Prostate gland (tissue), 2 donors: ENCODE measurements around the gene TAF3. TPM values are rescaled to one million over a fixed set of nuclear protein-coding genes. Genes with fewer than 3 reads are reported as not detected.

Experiments
- DNase-seq: peaks from one replicate; pipeline ENCODE4 v3.0.0-alpha.2; 2019; ENCODE audit warnings: low spot score
- H3K27ac ChIP-seq, 2 donors: fragments of 200-600 bp; sonication (generic); 2 replicates each; pipeline ENCODE4 v1.5.1; 2017 to 2019
- H3K27me3 ChIP-seq: fragments of 200-600 bp; sonication (generic); replicated peaks from 2 replicates; pipeline ENCODE4 v1.5.1; 2019; ENCODE audit not compliant: insufficient read depth
- H3K36me3 ChIP-seq, 2 donors: fragments of 200-600 bp; sonication (generic); 1 replicate in 1 of 2; 2 replicates in 1 of 2; pipeline versions ENCODE4 v1.5.1 to v1.8.1; 2017 to 2019
- H3K4me1 ChIP-seq: fragments of 200-600 bp; sonication (generic); replicated peaks from 2 replicates; pipeline ENCODE4 v1.5.1; 2019
- H3K4me3 ChIP-seq, 2 donors: fragments of 200-600 bp; sonication (generic); 2 replicates each; pipeline ENCODE4 v1.5.1; 2017 to 2019
- H3K9me3 ChIP-seq: fragments of 200-600 bp; sonication (generic); 2 replicates; pipeline ENCODE4 v1.5.1; 2017
- CTCF ChIP-seq, 4 experiments: fragments of 200-600 bp in 2 of 4; fragments of 450-650 bp in 2 of 4; sonication (generic) in 2 of 4; IDR thresholded peaks; 1 replicate in 3 of 4; 2 replicates in 1 of 4; pipeline ENCODE4 v1.5.1; 2016 to 2019; ENCODE audit warnings: antibody characterized with exemption in 4 of 4, mild to moderate bottlenecking in 2 of 4, moderate library complexity in 2 of 4
- POLR2A ChIP-seq: fragments of 450-650 bp; IDR thresholded peaks from one replicate; pipeline ENCODE4 v1.6.1; 2016; ENCODE audit warnings: antibody characterized with exemption, mild to moderate bottlenecking
- POLR2AphosphoS5 ChIP-seq: sonication (generic); formaldehyde crosslinking; IDR thresholded peaks from one replicate; pipeline ENCODE4 v1.6.1; 2017; ENCODE audit warnings: antibody characterized with exemption
- WGBS: methylation state at CpG from one replicate; pipeline ENCODE4 v1.1.5; 2018; 5-methylcytosine and 5-hydroxymethylcytosine counted together
- intact Hi-C: fragments of 100-400 bp; cut with DNase I; formaldehyde crosslinking; loops from one replicate; pipeline ENCODE4 v1.14.2; 2022
- total RNA-seq, 2 donors: library from RNA; depleted of rRNA; stranded (reverse); fragments of >200 nt; gene quantifications; one replicate each; pipeline ENCODE4 v1.1.0, GENCODE V29; 2016

The TAF3 gene
- total RNA-seq, 2 donors from 2014 or later = 4.4 to 20.2 TPM

DNA sequence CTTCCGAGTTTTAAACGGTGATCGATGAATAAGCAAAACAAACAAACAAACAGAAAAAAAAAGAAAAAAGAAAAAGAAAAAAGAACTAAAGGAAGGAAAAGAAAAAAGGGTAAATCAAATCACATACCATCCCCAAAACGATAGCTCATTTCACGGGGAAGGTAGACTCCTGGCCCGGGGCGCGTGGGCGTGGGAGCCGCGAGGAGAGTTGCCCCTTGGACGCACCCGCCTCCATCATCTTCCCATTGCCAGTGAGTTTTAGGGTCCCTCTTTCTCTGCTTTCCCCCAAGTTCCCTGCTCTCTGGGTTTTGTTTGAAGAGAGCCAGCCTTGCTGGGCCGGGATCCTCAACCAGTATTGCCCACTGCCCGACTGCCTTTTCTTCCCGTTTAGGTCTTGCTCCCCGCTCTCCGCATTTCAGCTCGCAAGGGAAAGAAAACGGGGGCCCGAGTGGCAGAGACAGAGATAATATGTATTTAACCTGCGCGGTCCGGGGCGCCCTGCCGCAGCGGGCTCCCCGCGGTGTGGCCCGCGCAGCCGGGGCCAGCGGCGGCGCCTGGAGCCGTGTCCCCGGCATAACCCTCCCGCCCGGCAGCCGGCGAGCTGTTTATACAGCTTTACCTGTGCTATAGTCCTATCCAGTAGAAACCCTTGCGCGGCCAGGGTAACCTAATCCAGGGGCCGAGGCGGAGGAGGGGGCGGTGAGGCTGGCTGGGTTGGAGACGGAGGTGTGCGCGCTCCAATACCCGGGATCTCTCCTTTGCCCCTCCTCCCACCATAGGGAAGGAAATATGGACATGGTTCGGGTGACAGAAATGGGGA, 230.9 kb downstream of the TAF3 start:
- WGBS = 3% methylated on average over 38 of the region's 51 CpGs
- Histone ChIP-seq H3K36me3 (no peaks in the 10 kb centered on the region), H3K27ac (peak overlapping the region; percentile 50 to 75), H3K27me3 (peaks cover 23% of the 10 kb centered on the region), H3K9me3 (no peaks in the 10 kb centered on the region), H3K4me1 (peaks cover 3% of the 10 kb centered on the region), H3K4me3 (peak overlapping the region; percentile 22 to 36)
- intact Hi-C loops = no loop called here
- DNase-seq = no peak
- TF ChIP-seq CTCF (IDR thresholded peaks at IDR 0.05) = no peak
- TF ChIP-seq POLR2A = peak; percentile 37
- no peak for TF ChIP-seq POLR2AphosphoS5

DNA sequence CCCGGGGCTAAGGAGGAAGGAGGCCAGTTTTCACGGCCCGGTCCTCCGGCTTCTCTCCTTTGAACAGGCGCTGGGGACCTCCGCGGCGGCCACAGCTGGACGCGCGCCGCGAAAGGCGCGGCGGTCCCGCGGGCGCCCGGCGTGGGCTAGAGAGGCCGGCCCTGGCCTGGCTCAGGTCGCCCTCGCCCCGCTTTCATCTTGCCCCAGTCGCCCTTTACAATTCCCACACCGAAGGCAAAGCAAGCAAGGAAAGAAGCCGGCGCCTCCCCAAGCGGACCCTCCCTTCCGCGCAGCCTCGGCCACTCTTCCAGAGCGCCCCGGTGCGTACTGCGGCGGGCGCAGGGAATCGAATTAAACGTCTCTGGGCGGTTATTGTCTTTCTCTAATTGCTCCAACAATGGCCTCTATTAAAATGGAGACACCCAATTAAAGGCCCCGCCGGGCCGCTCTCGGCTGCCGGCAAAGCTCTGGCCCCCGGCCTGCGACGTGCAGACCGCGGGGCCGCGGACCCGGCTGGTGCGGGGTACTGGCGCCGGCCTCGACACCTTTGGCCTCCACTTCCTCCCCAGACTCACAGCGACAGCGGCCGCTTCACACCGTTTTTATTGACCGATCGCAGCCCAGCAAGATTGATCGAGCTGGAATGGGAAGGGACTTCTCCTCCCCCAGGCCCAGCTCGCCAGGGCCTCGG, 231.7 kb downstream of the TAF3 start:
- Histone ChIP-seq H3K36me3 (no peaks in the 10 kb centered on the region), H3K27me3 (peaks cover 20% of the 10 kb centered on the region), H3K9me3 (no peaks in the 10 kb centered on the region), H3K4me1 (peaks cover 3% of the 10 kb centered on the region), H3K27ac (peak overlapping the region; percentile 50 to 75), H3K4me3 (peak overlapping the region; percentile 22 to 36)
- DNase-seq = no peak
- no peak for TF ChIP-seq POLR2A
- TF ChIP-seq POLR2AphosphoS5 = no peak
- no peak for TF ChIP-seq CTCF (IDR thresholded peaks at IDR 0.05)
- under 1% methylated on average over 64 of the region's 68 CpGs for WGBS
- intact Hi-C loops = no loop called here

DNA sequence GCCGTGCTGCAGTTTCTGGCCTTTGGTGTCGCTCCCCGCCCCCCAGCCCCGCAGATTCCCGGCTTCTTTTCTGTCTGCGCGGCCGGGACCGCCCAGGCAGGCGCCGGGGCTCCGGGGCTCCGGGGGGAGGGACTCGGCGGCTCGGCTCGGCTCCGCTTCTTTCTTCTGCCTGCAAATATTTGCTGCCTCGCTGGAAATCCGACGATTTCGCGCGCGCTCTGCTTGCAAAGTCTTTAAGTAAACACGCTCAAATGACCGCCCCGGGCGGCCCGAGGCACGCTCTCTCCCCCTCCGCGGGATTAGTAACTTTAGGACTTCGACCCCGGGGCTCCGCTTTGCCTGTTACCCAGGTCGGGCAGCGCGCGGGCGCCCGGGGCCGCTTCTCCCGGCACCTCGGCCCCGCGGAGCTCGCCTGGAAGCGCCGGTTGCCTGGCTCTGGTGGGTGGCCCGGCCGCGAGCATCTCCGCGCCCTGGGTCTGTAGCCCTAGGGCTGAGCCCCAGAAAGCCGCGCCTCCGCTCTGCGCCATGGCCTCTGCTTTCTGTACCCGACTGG, 232.3 kb downstream of the TAF3 start:
- intact Hi-C loops = no loop called here
- Histone ChIP-seq H3K27ac (peak overlapping the region; percentile 50 to 75), H3K4me3 (peak overlapping the region; percentile 22 to 36), H3K9me3 (no peaks in the 10 kb centered on the region), H3K36me3 (no peaks in the 10 kb centered on the region), H3K27me3 (peaks cover 20% of the 10 kb centered on the region), H3K4me1 (peaks cover 3% of the 10 kb centered on the region)
- 2% methylated on average over 34 of the region's 60 CpGs for WGBS
- no peak for DNase-seq
- TF ChIP-seq POLR2A (no peak), CTCF (IDR thresholded peaks at IDR 0.05) (no peak), POLR2AphosphoS5 (no peak)

GRCh38 chr10:8051109-8051821, 233.0 kb downstream of the TAF3 start:
- DNase-seq = no peak
- 11% methylated on average over 19 of the region's 52 CpGs for WGBS
- Histone ChIP-seq H3K9me3 (no peaks in the 10 kb centered on the region), H3K27me3 (peaks cover 20% of the 10 kb centered on the region), H3K27ac (peak overlapping the region; percentile 50 to 75), H3K4me1 (peaks cover 3% of the 10 kb centered on the region), H3K36me3 (no peaks in the 10 kb centered on the region), H3K4me3 (peak overlapping the region; percentile 22 to 36)
- intact Hi-C loops = no loop called here
- TF ChIP-seq POLR2AphosphoS5 (no peak), CTCF (IDR thresholded peaks at IDR 0.05) (no peak), POLR2A (no peak)
